MCF 10A (cell line): ENCODE data around the gene AICDA. TPM values are rescaled to one million over a fixed set of nuclear protein-coding genes. Genes with fewer than 3 reads are reported as not detected.

ENCODE experiments used
- BruUV-seq: library from RNA; stranded (reverse); fragments of 400-500 nt; replicated peaks from 2 replicates; lab custom pipeline; 2021; lab: Mats Ljungman, UMichigan
- CTCF ChIA-PET: fragments of 300-600 bp; sonication (Branson Sonifier 250); formaldehyde crosslinking; extraction: SDS; loops from one replicate; lab custom pipeline; 2021; ENCODE audit warnings: antibody characterized with exemption, inconsistent platforms; lab: Yijun Ruan, JAX
- POLR2A ChIA-PET: fragments of 300-600, 350-650 bp; sonication (Branson Sonifier 250); formaldehyde crosslinking; extraction: SDS; loops from one replicate; lab custom pipeline; 2020; ENCODE audit warnings: antibody characterized with exemption, inconsistent platforms; lab: Yijun Ruan, JAX
- DNase-seq: peaks from one replicate; pipeline ENCODE4 v3.0.0-alpha.2; 2018; ENCODE audit not compliant: unreplicated experiment
- H3K27ac Mint-ChIP-seq: one replicate; pipeline ENCODE4 v1.8.0; 2022; ENCODE audit warnings: mild to moderate bottlenecking, low read depth, mixed read lengths; ENCODE audit not compliant: unreplicated experiment
- H3K27me3 Mint-ChIP-seq: one replicate; pipeline ENCODE4 v1.8.0; 2022; ENCODE audit warnings: mixed read lengths; ENCODE audit not compliant: insufficient read depth, unreplicated experiment
- H3K36me3 Mint-ChIP-seq: one replicate; pipeline ENCODE4 v1.8.0; 2022; ENCODE audit warnings: mild to moderate bottlenecking, moderate library complexity, mixed read lengths; ENCODE audit not compliant: insufficient read depth, unreplicated experiment
- H3K4me1 Mint-ChIP-seq: one replicate; pipeline ENCODE4 v1.8.0; 2022; ENCODE audit warnings: mixed read lengths; ENCODE audit not compliant: insufficient read depth, unreplicated experiment
- H3K4me3 Mint-ChIP-seq: one replicate; pipeline ENCODE4 v1.8.0; 2022; ENCODE audit warnings: mild to moderate bottlenecking, moderate library complexity, mixed read lengths; ENCODE audit not compliant: unreplicated experiment
- H3K9me3 Mint-ChIP-seq: one replicate; pipeline ENCODE4 v1.8.0; 2022; ENCODE audit warnings: mixed read lengths; ENCODE audit not compliant: unreplicated experiment
- CTCF ChIP-seq: fragments of 200-600 bp; IDR thresholded peaks from one replicate; pipeline ENCODE4 v1.8.0; 2022; ENCODE audit warnings: antibody characterized with exemption, mild to moderate bottlenecking; ENCODE audit not compliant: unreplicated experiment
- intact Hi-C: fragments of 100-400 bp; cut with micrococcal nuclease; formaldehyde crosslinking; loops from 2 replicates; pipeline ENCODE4 v1.14.1; 2022
- total RNA-seq: library from RNA; stranded (reverse); gene quantifications from 2 replicates; pipeline ENCODE4 v1.2.3, GENCODE V29; 2022

AICDA gene
- total RNA-seq, 1 experiment from 2014 or later, result not detected

- Mint-ChIP-seq H3K27ac (no peak overlapping the region), H3K9me3 (no peaks in the 10 kb centered on the region), H3K4me3 (no peak overlapping the region), H3K36me3 (no peaks in the 10 kb centered on the region), H3K4me1 (no peaks in the 10 kb centered on the region), H3K27me3 (no peaks in the 10 kb centered on the region)
- intact Hi-C loops, result no loop called here
- no peak for TF ChIP-seq CTCF
- ChIA-PET POLR2A (no interaction called here), CTCF (interaction anchor here (2.2 kb wide), 2 partner anchors 12 to 52 kb away, joined by 7 to 9 read pairs; no protein-coding TSS in a partner anchor)
- no TSS peak for BruUV-seq
- DNase-seq, result no peak
Observed at GRCh38 chr12:8596561-8596960, 16.1 kb downstream of the AICDA start.

- no peaks in the 10 kb centered on the region for H3K4me1 Mint-ChIP-seq
- H3K4me3 Mint-ChIP-seq, result no peak overlapping the region
- TF ChIP-seq CTCF, result no peak
- H3K36me3 Mint-ChIP-seq, result no peaks in the 10 kb centered on the region
- no peak for DNase-seq
- CTCF ChIA-PET, result interaction anchor here (0.7 kb wide), 2 partner anchors 16 to 17 kb away, joined by 3 to 5 read pairs; no protein-coding TSS in a partner anchor
- POLR2A ChIA-PET, result interaction anchor here (0.7 kb wide), 1 partner anchor 1986 kb away, joined by 3 read pairs; no protein-coding TSS in a partner anchor
- H3K27ac Mint-ChIP-seq, result no peak overlapping the region
- no peaks in the 10 kb centered on the region for H3K27me3 Mint-ChIP-seq
- no TSS peak for BruUV-seq
- intact Hi-C loops, result no loop called here
- H3K9me3 Mint-ChIP-seq, result no peaks in the 10 kb centered on the region
Observed at GRCh38 chr12:8594072-8594471, 18.6 kb downstream of the AICDA start.

- Mint-ChIP-seq H3K27me3 (no peaks in the 10 kb centered on the region), H3K4me1 (no peaks in the 10 kb centered on the region), H3K4me3 (no peak overlapping the region), H3K27ac (no peak overlapping the region), H3K9me3 (no peaks in the 10 kb centered on the region), H3K36me3 (no peaks in the 10 kb centered on the region)
- no peak for TF ChIP-seq CTCF
- ChIA-PET POLR2A (no interaction called here), CTCF (interaction anchor here (1.3 kb wide), 1 partner anchor 15 kb away, joined by 3 read pairs; no protein-coding TSS in a partner anchor)
- intact Hi-C loops, result no loop called here
- BruUV-seq, result no TSS peak
- DNase-seq, result no peak
Observed at GRCh38 chr12:8593246-8593645, 19.4 kb downstream of the AICDA start.

- Mint-ChIP-seq H3K4me3 (no peak overlapping the region), H3K27me3 (no peaks in the 10 kb centered on the region), H3K36me3 (no peaks in the 10 kb centered on the region), H3K9me3 (no peaks in the 10 kb centered on the region), H3K4me1 (no peaks in the 10 kb centered on the region), H3K27ac (no peak overlapping the region)
- ChIA-PET CTCF (interaction anchor here (1.3 to 3.5 kb wide), 3 partner anchors 18 to 1129 kb away, joined by 4 to 20 read pairs (median 15); no protein-coding TSS in a partner anchor), POLR2A (no interaction called here)
- no peak for TF ChIP-seq CTCF
- no TSS peak for BruUV-seq
- peak; percentile 41 for DNase-seq
- intact Hi-C loops, result no loop called here
Observed at GRCh38 chr12:8590842-8591545, 21.7 kb downstream of the AICDA start.
